HG02884 (cell line): Measurements from ENCODE around the gene EFHD1.

Experiments
- ATAC-seq: cut with Tn5 transposase; IDR thresholded peaks from one replicate; pipeline ENCODE4 v1.9.1; 2021; ENCODE audit warnings: mild to moderate bottlenecking, moderate library complexity; ENCODE audit not compliant: unreplicated experiment

EFHD1 gene

GRCh38 chr2:232633413-232634205 lies at the start of gene EFHD1:
TSS of gene EFHD1 (plus strand) at chr2:232633604. CDS start at chr2:232633705, 101 bp downstream.
- ATAC-seq = no peak

GRCh38 chr2:232584238-232584637 lies 49.2 kb upstream of the EFHD1 start:
- no peak for ATAC-seq

GRCh38 chr2:232586943-232587505 lies 46.4 kb upstream of the EFHD1 start:
- no peak for ATAC-seq

- no peak for ATAC-seq
Measured at GRCh38 chr2:232587512-232587911, 45.9 kb upstream of the EFHD1 start.

GRCh38 chr2:232588031-232588430 lies 45.4 kb upstream of the EFHD1 start:
- no peak for ATAC-seq

GRCh38 chr2:232588680-232589585 lies 44.5 kb upstream of the EFHD1 start:
- no peak for ATAC-seq

GRCh38 chr2:232592772-232593395 lies 40.5 kb upstream of the EFHD1 start:
- ATAC-seq = no peak

GRCh38 chr2:232593982-232594381 lies 39.4 kb upstream of the EFHD1 start:
- no peak for ATAC-seq

- ATAC-seq = no peak
Measured at GRCh38 chr2:232597362-232598079, 35.9 kb upstream of the EFHD1 start.

GRCh38 chr2:232598293-232598692 lies 35.1 kb upstream of the EFHD1 start:
- no peak for ATAC-seq

- ATAC-seq = no peak
Measured at GRCh38 chr2:232600053-232600773, 33.2 kb upstream of the EFHD1 start.

GRCh38 chr2:232603283-232603682 lies 30.1 kb upstream of the EFHD1 start:
- no peak for ATAC-seq

- no peak for ATAC-seq
Measured at GRCh38 chr2:232604535-232604934, 28.9 kb upstream of the EFHD1 start.

- ATAC-seq = no peak
Measured at GRCh38 chr2:232607011-232607410, 26.4 kb upstream of the EFHD1 start.

GRCh38 chr2:232609607-232610006 lies 23.8 kb upstream of the EFHD1 start:
- ATAC-seq = no peak

GRCh38 chr2:232610081-232610480 lies 23.3 kb upstream of the EFHD1 start:
- ATAC-seq = no peak

- ATAC-seq = no peak
Measured at GRCh38 chr2:232611061-232611460, 22.3 kb upstream of the EFHD1 start.

- ATAC-seq = no peak
Measured at GRCh38 chr2:232611559-232612218, 21.7 kb upstream of the EFHD1 start.

GRCh38 chr2:232613538-232614134 lies 19.8 kb upstream of the EFHD1 start:
- no peak for ATAC-seq
